HEK293 (cell line): ENCODE results near the gene AGO3.

ENCODE experiments used
- CTCF ChIA-PET: fragments of 350-600 bp; formaldehyde crosslinking; extraction: SDS; loops from one replicate; lab custom pipeline; 2021; ENCODE audit warnings: antibody characterized with exemption; lab: Yijun Ruan, JAX
- POLR2A ChIA-PET: fragments of 300-600 bp; formaldehyde crosslinking; extraction: SDS; loops from one replicate; lab custom pipeline; 2020; ENCODE audit warnings: antibody characterized with exemption, inconsistent platforms; lab: Yijun Ruan, JAX
- H3K27ac ChIP-seq: fragments of 200-500 bp; sonication (Bioruptor generic); 2 replicates; pipeline ENCODE4 v1.5.1; 2014; ENCODE audit warnings: low read depth, low read length, control low read depth, inconsistent platforms; ENCODE audit errors: extremely low read depth
- H3K36me3 ChIP-seq, 2 experiments: fragments of 200-500 bp in 1 of 2; sonication (Bioruptor generic) in 1 of 2; 1 replicate in 1 of 2; 2 replicates in 1 of 2; pipeline ENCODE4 v1.5.1; 2014 to 2017; ENCODE audit warnings: inconsistent platforms in 2 of 2, low read length in 2 of 2; ENCODE audit not compliant: control insufficient read depth in 2 of 2, insufficient read depth in 1 of 2
- H3K4me1 ChIP-seq: fragments of 200-500 bp; sonication (Bioruptor generic); 2 replicates; pipeline ENCODE4 v1.5.1; 2014; ENCODE audit warnings: mild to moderate bottlenecking, low read length, inconsistent platforms; ENCODE audit not compliant: control insufficient read depth, insufficient read depth
- H3K4me3 ChIP-seq: 2 replicates; pipeline ENCODE4 v1.5.1; 2011; ENCODE audit warnings: low read depth, mild to moderate bottlenecking, control low read depth, low read length, moderate library complexity
- H3K9me3 ChIP-seq: fragments of 200-500 bp; sonication (Bioruptor generic); 2 replicates; pipeline ENCODE4 v1.5.1; 2014; ENCODE audit warnings: low read depth, low read length, inconsistent platforms; ENCODE audit not compliant: control insufficient read depth, insufficient read depth
- GLIS1 ChIP-seq: fragments of 450-650 bp; formaldehyde crosslinking; IDR thresholded peaks from 2 replicates; pipeline ENCODE4 v1.5.1; 2016; ENCODE audit warnings: missing biosample characterization, missing genetic modification characterization
- MEIS1 ChIP-seq: sonication (generic); formaldehyde crosslinking; IDR thresholded peaks from 2 replicates; pipeline ENCODE4 v1.8.1; 2022; ENCODE audit warnings: missing genetic modification reagents, mild to moderate bottlenecking, borderline replicate concordance
- YY1 ChIP-seq: fragments of 450-650 bp; formaldehyde crosslinking; IDR thresholded peaks from 2 replicates; pipeline ENCODE4 v1.5.1; 2018; ENCODE audit warnings: missing biosample characterization, missing genetic modification characterization
- ZNF112 ChIP-seq: fragments of 450-650 bp; formaldehyde crosslinking; IDR thresholded peaks from 2 replicates; pipeline ENCODE4 v1.5.0; 2017; ENCODE audit warnings: missing biosample characterization, missing genetic modification characterization
- ZNF114 ChIP-seq: fragments of 450-650 bp; formaldehyde crosslinking; IDR thresholded peaks from 2 replicates; pipeline ENCODE4 v1.5.0; 2017; ENCODE audit warnings: missing biosample characterization, missing genetic modification characterization
- ZNF155 ChIP-seq: fragments of 450-650 bp; formaldehyde crosslinking; IDR thresholded peaks from 2 replicates; pipeline ENCODE4 v1.5.1; 2016; ENCODE audit warnings: missing biosample characterization, missing genetic modification characterization
- ZNF19 ChIP-seq: fragments of 450-650 bp; formaldehyde crosslinking; IDR thresholded peaks from 2 replicates; pipeline ENCODE4; 2016; ENCODE audit warnings: missing biosample characterization, missing genetic modification characterization, low read depth
- ZNF214 ChIP-seq: fragments of 450-650 bp; formaldehyde crosslinking; IDR thresholded peaks from 2 replicates; pipeline ENCODE4 v1.5.1; 2017; ENCODE audit warnings: missing biosample characterization, mild to moderate bottlenecking, missing genetic modification characterization, borderline replicate concordance
- ZNF274 ChIP-seq, 2 experiments: fragments of 200-500 bp in 1 of 2; fragments of 450-650 bp in 1 of 2; sonication (Bioruptor generic) in 1 of 2; formaldehyde crosslinking in 1 of 2; IDR thresholded peaks; 2 replicates each; pipeline versions ENCODE4 v1.5.1 to v1.6.1; 2014 to 2016; ENCODE audit warnings: borderline replicate concordance in 1 of 2, inconsistent platforms in 1 of 2, low read length in 1 of 2, missing biosample characterization in 1 of 2, missing genetic modification characterization in 1 of 2
- ZNF48 ChIP-seq: fragments of 450-650 bp; formaldehyde crosslinking; IDR thresholded peaks from 2 replicates; pipeline ENCODE4 v1.5.1; 2016; ENCODE audit warnings: missing biosample characterization, missing genetic modification characterization
- ZNF654 ChIP-seq: fragments of 450-650 bp; formaldehyde crosslinking; IDR thresholded peaks from 2 replicates; pipeline ENCODE4 v1.5.1; 2016; ENCODE audit warnings: low read depth, missing biosample characterization, missing genetic modification characterization
- ZNF677 ChIP-seq: fragments of 450-650 bp; IDR thresholded peaks from 2 replicates; pipeline ENCODE4 v1.5.0; 2018; ENCODE audit warnings: missing biosample characterization, mild to moderate bottlenecking, missing genetic modification characterization, moderate library complexity
- ZNF837 ChIP-seq: fragments of 450-650 bp; formaldehyde crosslinking; IDR thresholded peaks from 2 replicates; pipeline ENCODE4 v1.5.1; 2016; ENCODE audit warnings: missing biosample characterization, missing genetic modification characterization
- TF ChIP-seq, protein P1 (sequence below): fragments of 450-650 bp; formaldehyde crosslinking; IDR thresholded peaks from 2 replicates; pipeline ENCODE4 v1.5.1; 2016; ENCODE audit warnings: missing biosample characterization, missing genetic modification characterization
- TF ChIP-seq, protein P2 (sequence below): fragments of 450-650 bp; formaldehyde crosslinking; IDR thresholded peaks from 2 replicates; pipeline ENCODE4 v1.5.1; 2016; ENCODE audit warnings: missing biosample characterization, missing genetic modification characterization
- TF ChIP-seq, protein P3 (sequence below): fragments of 450-650 bp; formaldehyde crosslinking; IDR thresholded peaks from 2 replicates; pipeline ENCODE4 v1.5.1; 2016; ENCODE audit warnings: missing biosample characterization, missing genetic modification characterization

AGO3 gene

DNA sequence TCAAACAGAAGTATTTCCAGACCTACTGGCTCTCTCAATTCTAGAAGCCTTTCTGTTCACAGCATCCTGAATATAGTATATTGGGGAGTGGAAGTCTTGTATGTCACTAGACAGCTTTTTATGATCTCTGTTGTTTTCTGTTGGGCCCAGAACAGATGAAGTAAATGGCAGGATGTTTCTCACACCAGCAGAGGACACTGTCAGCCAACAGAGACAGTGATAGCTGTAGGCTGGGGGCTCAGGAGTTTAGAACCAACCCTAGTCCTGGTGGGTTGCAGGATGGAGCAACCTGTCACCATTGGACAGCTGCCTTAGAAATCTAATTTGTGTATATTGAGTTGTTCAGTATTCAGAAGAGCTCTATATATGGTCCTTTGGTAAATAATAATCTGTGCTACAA, 31.0 kb upstream of the AGO3 start:
- TF ChIP-seq ZNF274 (IDR thresholded peaks at IDR 0.05; ENCODE audit: low read length) = no peak
- TF ChIP-seq ZNF274 (tag by site-specific recombination; IDR thresholded peaks at IDR 0.05; ENCODE audit: borderline replicate concordance) = no peak
- TF ChIP-seq YY1 (tag by site-specific recombination) = no peak
- TF ChIP-seq, protein P1, sequence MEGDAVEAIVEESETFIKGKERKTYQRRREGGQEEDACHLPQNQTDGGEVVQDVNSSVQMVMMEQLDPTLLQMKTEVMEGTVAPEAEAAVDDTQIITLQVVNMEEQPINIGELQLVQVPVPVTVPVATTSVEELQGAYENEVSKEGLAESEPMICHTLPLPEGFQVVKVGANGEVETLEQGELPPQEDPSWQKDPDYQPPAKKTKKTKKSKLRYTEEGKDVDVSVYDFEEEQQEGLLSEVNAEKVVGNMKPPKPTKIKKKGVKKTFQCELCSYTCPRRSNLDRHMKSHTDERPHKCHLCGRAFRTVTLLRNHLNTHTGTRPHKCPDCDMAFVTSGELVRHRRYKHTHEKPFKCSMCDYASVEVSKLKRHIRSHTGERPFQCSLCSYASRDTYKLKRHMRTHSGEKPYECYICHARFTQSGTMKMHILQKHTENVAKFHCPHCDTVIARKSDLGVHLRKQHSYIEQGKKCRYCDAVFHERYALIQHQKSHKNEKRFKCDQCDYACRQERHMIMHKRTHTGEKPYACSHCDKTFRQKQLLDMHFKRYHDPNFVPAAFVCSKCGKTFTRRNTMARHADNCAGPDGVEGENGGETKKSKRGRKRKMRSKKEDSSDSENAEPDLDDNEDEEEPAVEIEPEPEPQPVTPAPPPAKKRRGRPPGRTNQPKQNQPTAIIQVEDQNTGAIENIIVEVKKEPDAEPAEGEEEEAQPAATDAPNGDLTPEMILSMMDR (tag by site-specific recombination) = no peak
- no peak for TF ChIP-seq ZNF677 (tag by site-specific recombination)
- no peak for TF ChIP-seq ZNF112 (tag by site-specific recombination)
- peak; percentile 28 for TF ChIP-seq ZNF654
- TF ChIP-seq, all 188 proteins: peak for 1
- Histone ChIP-seq H3K4me3 (no peak overlapping the region), H3K36me3 (peaks cover 25 to 94% of the 10 kb centered on the region in 2 experiments; a peak in 2 of 3 replicates), H3K9me3 (no peaks in the 10 kb centered on the region), H3K4me1 (no peaks in the 10 kb centered on the region), H3K27ac (no peak overlapping the region)
- ChIA-PET POLR2A (no interaction called here), CTCF (interaction anchor here (1.0 to 1.7 kb wide), 3 partner anchors 18 to 234 kb away, joined by 3 to 6 read pairs (median 6); no protein-coding TSS in a partner anchor)

DNA sequence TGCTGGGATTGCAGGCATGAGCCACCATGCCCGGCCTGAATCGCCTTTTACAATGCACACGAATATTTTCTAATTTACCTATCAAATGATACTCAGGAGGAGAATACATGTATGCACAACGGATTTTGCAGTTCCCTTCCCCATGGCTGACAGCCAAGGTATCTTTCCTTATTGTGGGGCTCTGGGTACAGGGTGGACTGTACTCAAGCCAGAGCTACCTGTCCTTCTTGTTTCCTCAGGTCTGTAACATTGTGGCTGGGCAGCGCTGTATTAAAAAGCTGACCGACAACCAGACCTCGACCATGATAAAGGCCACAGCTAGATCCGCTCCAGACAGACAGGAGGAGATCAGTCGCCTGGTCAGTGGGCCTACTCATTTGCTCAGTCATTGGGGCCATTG, 29.7 kb upstream of the AGO3 start:
- Histone ChIP-seq H3K4me3 (no peak overlapping the region), H3K27ac (no peak overlapping the region), H3K36me3 (peaks cover 25 to 92% of the 10 kb centered on the region in 2 experiments; a peak in 2 of 3 replicates), H3K9me3 (no peaks in the 10 kb centered on the region)
- ChIA-PET CTCF (interaction anchor here (1.0 kb wide), 1 partner anchor 18 kb away, joined by 3 read pairs; the partner anchor contains the start of gene AGO1), POLR2A (interaction anchor here (0.6 to 1.0 kb wide), 2 partner anchors 17 to 419 kb away, joined by 3 to 4 read pairs; no protein-coding TSS in a partner anchor)
- TF ChIP-seq ZNF214 (tag by site-specific recombination) = no peak
- TF ChIP-seq ZNF48 (tag by site-specific recombination) = no peak
- TF ChIP-seq, protein P2, sequence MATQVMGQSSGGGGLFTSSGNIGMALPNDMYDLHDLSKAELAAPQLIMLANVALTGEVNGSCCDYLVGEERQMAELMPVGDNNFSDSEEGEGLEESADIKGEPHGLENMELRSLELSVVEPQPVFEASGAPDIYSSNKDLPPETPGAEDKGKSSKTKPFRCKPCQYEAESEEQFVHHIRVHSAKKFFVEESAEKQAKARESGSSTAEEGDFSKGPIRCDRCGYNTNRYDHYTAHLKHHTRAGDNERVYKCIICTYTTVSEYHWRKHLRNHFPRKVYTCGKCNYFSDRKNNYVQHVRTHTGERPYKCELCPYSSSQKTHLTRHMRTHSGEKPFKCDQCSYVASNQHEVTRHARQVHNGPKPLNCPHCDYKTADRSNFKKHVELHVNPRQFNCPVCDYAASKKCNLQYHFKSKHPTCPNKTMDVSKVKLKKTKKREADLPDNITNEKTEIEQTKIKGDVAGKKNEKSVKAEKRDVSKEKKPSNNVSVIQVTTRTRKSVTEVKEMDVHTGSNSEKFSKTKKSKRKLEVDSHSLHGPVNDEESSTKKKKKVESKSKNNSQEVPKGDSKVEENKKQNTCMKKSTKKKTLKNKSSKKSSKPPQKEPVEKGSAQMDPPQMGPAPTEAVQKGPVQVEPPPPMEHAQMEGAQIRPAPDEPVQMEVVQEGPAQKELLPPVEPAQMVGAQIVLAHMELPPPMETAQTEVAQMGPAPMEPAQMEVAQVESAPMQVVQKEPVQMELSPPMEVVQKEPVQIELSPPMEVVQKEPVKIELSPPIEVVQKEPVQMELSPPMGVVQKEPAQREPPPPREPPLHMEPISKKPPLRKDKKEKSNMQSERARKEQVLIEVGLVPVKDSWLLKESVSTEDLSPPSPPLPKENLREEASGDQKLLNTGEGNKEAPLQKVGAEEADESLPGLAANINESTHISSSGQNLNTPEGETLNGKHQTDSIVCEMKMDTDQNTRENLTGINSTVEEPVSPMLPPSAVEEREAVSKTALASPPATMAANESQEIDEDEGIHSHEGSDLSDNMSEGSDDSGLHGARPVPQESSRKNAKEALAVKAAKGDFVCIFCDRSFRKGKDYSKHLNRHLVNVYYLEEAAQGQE (tag by site-specific recombination) = no peak
- no peak for TF ChIP-seq ZNF19
- no peak for TF ChIP-seq GLIS1 (tag by site-specific recombination)
- TF ChIP-seq ZNF114 (tag by site-specific recombination) = no peak
- TF ChIP-seq MEIS1 (CRISPR knock-in tag) = no peak
- TF ChIP-seq ZNF155 (tag by site-specific recombination) = no peak
- TF ChIP-seq, protein P3, sequence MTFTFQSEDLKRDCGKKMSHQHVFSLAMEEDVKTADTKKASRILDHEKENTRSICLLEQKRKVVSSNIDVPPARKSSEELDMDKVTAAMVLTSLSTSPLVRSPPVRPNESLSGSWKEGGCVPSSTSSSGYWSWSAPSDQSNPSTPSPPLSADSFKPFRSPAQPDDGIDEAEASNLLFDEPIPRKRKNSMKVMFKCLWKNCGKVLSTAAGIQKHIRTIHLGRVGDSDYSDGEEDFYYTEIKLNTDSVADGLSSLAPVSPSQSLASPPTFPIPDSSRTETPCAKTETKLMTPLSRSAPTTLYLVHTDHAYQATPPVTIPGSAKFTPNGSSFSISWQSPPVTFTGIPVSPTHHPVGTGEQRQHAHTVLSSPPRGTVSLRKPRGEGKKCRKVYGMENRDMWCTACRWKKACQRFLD = no peak
- no peak for TF ChIP-seq ZNF837 (tag by site-specific recombination)
- TF ChIP-seq, all 188 proteins: peak for 0
- no peaks in the 10 kb centered on the region for H3K4me1 ChIP-seq
